Activated CD4-positive, alpha-beta T cell treated with anti-CD3 and anti-CD28 coated beads, Interleukin-2, amount 50 U/mL, for 1 hour (primary cell): ENCODE results near the gene HNRNPH3.
"Not testable (repeated sequence)": the region's sequence is repeated elsewhere in the genome, so short reads cannot be mapped to it uniquely, and the experiment has no call there.

Source experiments
- DNase-seq: peaks from one replicate; pipeline ENCODE4 v3.0.0-alpha.2; 2020

The HNRNPH3 gene

DNA sequence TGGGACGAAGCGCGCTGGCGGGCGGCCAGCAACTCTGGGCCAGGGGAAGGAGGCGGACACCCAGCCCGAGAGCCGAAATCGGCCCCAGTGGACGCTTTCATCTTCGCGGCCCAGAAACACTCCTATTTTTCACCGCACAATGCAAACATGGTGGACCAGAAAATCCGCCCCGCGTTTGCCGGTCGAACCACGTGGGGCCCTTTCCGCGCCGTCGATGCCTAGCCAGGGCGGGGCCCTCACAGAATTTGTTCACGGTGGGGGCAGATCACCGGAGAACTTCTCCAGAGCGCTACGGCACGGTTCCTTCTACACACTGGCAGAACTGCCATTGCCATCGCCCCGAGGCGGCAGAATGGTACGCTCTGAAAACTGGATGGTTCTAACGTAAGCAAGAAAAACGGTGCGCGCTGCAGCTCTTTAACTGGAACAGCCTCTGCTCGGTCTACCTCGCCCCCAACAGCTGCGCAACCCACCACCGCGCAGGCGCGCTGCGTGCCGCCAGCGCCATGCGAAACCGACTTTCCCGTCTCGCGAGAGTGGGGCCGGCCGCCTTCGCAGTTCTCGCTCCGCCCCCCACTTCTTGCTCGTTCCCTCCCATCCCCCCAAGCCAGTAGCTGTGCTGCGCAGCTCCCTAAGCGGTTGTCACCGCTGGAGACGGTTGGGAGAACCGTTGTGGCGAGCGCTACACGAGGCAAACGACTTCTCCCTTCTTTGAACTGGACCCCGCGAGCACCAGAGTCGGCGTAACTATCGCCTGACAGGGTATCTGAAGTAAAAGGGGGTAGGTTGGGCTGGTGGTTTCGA is at the start of gene HNRNPH3:
HNRNPH3 (plus strand) TSS at position 610 of the 804 bp plus-strand sequence. CDS start 5,158 bp downstream, outside the sequence.
- DNase-seq = peak; percentile 99

- no peak for DNase-seq
Observed at GRCh38 chr10:68284062-68285001, 47.5 kb upstream of the HNRNPH3 start.

GRCh38 chr10:68288717-68289116 is 43.1 kb upstream of the HNRNPH3 start:
- DNase-seq = no peak

- DNase-seq = no peak
Observed at GRCh38 chr10:68290736-68291135, 41.1 kb upstream of the HNRNPH3 start.

DNA sequence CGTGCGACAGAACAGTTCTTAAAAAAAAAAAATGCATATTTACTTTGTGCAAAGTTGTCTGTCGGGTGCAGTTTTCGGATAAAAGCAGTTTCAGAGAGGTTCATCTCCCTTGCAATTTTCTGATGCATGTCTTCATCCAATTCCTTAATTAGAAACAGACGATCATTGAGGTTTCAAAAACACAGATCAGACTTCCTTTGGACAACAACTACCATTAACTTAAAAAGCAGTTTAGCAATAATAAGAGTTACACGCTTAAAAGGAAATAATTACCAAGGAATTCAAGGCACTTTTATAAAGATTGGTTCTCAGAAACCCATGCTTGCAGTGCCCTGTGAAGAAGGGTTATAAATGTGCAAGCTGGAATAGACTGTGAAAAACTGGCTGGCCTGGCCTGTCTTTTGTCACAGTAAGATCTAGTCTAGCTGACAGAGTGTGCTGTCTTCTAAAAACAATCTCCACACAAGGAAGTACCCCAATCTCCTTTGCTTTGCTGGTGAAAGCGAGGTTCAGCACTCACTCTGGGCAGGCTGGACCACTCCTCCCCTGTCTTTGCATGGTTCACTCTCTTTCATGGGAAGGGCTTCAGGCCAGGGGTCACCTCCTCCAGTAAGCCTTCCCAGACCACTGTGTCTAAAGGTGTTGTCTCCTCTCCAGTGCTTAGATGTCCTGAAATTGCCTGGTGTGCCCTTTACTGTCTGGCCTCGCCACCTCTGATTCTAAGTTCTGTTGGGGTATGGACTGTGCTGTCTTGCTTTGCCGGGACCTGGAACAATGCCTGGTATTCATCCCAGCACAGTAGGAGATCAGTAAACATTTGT is 34.8 kb upstream of the HNRNPH3 start:
- no peak for DNase-seq

GRCh38 chr10:68301301-68301700 is 30.6 kb upstream of the HNRNPH3 start:
- no peak for DNase-seq

GRCh38 chr10:68301790-68302502 is 29.9 kb upstream of the HNRNPH3 start:
- no peak for DNase-seq

DNA sequence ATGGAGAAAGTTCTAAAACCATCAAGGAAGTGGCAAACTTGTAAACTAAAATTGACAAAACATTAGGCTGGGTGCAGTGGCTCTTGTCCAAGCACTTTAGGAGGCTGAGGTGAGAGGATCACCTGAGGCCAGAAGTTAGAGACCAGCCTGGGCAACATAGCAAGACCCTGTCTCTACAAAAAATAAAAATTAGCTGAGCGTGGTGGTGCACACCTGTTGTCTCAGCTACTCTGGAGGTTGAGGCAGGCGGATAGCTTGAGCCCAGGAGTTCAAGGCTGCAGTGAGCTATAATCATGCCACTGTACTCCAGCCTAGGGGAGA is 29.4 kb upstream of the HNRNPH3 start:
- no peak for DNase-seq

DNA sequence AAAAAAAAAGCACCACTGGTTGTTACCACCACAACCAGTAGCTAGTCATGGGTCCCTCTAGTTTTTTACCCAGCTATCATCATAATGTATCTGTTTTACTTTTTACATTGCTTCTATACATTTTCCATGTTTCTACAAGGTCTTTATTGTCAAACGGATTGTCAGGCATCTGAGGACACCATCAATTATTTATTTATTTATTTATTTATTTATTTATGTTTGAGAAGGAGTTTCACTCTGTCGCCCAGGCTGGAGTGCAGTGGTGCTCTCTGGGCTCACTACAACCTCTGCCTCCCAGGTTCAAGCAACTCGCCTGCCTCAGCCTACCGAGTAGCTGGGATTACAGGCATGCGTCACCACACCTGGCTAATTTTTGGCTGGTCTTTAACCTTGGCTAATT is 29.0 kb upstream of the HNRNPH3 start:
- DNase-seq = no peak

- no peak for DNase-seq
Observed at GRCh38 chr10:68303849-68304412, 27.9 kb upstream of the HNRNPH3 start.

- no peak for DNase-seq
Observed at GRCh38 chr10:68305854-68306253, 26.0 kb upstream of the HNRNPH3 start.

DNA sequence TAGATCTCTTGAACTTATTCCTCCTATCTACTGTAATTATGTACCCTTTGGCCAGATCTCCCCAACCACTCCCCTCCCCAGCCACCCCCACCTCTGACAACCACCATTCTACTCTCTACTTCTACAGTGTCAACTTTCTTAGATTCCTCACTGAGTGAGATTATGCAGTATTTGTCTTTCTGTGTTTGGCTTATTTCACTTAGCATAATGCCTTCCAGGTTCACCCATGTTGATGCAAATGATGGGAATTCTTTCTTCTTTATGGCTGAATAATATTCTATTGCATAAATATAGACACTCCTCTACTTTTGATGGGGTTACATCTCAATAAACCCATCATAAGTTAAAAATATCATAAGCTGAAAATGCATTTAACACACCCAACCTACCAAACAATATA is 21.3 kb upstream of the HNRNPH3 start:
- DNase-seq = no peak

DNA sequence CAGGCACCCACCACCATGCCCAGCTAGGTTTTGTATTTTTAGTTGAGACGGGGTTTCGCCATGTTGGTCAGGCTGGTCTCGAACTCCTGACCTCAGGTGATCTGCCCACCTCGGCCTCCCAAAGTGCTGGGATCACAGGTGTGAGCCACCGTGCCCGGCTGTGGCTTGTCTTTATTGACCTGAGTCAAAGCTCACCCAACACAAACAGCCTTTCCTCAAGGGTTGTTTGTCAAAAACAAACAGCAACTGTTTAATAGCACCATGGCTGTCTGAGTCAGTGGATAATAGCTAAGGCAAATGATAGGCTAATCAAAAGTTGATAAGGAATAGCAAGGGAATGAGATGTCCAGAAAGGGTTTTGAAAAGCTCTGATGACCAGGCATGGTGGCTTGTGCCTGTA is 16.9 kb upstream of the HNRNPH3 start:
- not testable (repeated sequence) for DNase-seq

GRCh38 chr10:68315582-68315981 is 16.3 kb upstream of the HNRNPH3 start:
- no peak for DNase-seq

GRCh38 chr10:68318331-68319059 is 13.4 kb upstream of the HNRNPH3 start:
- no peak for DNase-seq

- DNase-seq = not testable (repeated sequence)
Observed at GRCh38 chr10:68324396-68324795, 7.5 kb upstream of the HNRNPH3 start.

- DNase-seq = no peak
Observed at GRCh38 chr10:68327889-68328786, 3.7 kb upstream of the HNRNPH3 start.

- DNase-seq = no peak
Observed at GRCh38 chr10:68329506-68329861, 2.4 kb upstream of the HNRNPH3 start.

- peak; percentile 13 for DNase-seq
Observed at GRCh38 chr10:68330852-68331454, 911 bp upstream of the HNRNPH3 start.
